Liver (tissue), 3 donors: Measurements from ENCODE around the gene ANKRD27.

Experiments used
- ATF3 ChIP-seq: IDR thresholded peaks from 2 replicates; pipeline ENCODE4 v1.6.1; 2016; ENCODE audit warnings: antibody characterized with exemption
- CTCF ChIP-seq: fragments of 150-350 bp; IDR thresholded peaks from 2 replicates; pipeline ENCODE4 v1.5.1; 2017; ENCODE audit warnings: improper control_type of control experiment, low read depth, low read length; ENCODE audit not compliant: missing input control
- EGR1 ChIP-seq, 2 donors: IDR thresholded peaks; 2 replicates each; pipeline ENCODE4 v1.6.1; 2016 to 2018; ENCODE audit warnings: antibody characterized with exemption in 2 of 2, low read depth in 2 of 2
- MAX ChIP-seq: IDR thresholded peaks from 2 replicates; pipeline ENCODE4 v1.6.1; 2016; ENCODE audit warnings: antibody characterized with exemption
- RAD21 ChIP-seq, 2 donors: IDR thresholded peaks; 2 replicates each; pipeline ENCODE4 v1.6.1; 2016; ENCODE audit warnings: antibody characterized with exemption in 2 of 2, mild to moderate bottlenecking in 2 of 2
- YY1 ChIP-seq: IDR thresholded peaks from 2 replicates; pipeline ENCODE4 v1.6.1; 2016; ENCODE audit warnings: antibody characterized with exemption, mild to moderate bottlenecking
- donor health status: healthy.
- donor health status: healthy.

- no peak for TF ChIP-seq CTCF
- TF ChIP-seq RAD21 (IDR thresholded peaks at IDR 0.05) = no peak
- TF ChIP-seq ATF3 = no peak
- no peak for TF ChIP-seq YY1
- no peak for TF ChIP-seq MAX
- TF ChIP-seq EGR1 (IDR thresholded peaks at IDR 0.05; ENCODE audit: low read depth in 2 of 2) = no peak
These were observed 98.2 kb downstream of the ANKRD27 start for GRCh38 chr19:32576790-32577189.
